SIG-M5 treated with dmso at 0.1 percent for 504 hours (cell line): ENCODE data around the gene ATP10A.
"Not testable (repeated sequence)": the region's sequence is repeated elsewhere in the genome, so short reads cannot be mapped to it uniquely, and the experiment has no call there.

Source experiments
- DNase-seq: peaks from one replicate; lab custom pipeline; 2025; ENCODE audit not compliant: unreplicated experiment; lab: John Stamatoyannopoulos, UW

The ATP10A gene

DNA sequence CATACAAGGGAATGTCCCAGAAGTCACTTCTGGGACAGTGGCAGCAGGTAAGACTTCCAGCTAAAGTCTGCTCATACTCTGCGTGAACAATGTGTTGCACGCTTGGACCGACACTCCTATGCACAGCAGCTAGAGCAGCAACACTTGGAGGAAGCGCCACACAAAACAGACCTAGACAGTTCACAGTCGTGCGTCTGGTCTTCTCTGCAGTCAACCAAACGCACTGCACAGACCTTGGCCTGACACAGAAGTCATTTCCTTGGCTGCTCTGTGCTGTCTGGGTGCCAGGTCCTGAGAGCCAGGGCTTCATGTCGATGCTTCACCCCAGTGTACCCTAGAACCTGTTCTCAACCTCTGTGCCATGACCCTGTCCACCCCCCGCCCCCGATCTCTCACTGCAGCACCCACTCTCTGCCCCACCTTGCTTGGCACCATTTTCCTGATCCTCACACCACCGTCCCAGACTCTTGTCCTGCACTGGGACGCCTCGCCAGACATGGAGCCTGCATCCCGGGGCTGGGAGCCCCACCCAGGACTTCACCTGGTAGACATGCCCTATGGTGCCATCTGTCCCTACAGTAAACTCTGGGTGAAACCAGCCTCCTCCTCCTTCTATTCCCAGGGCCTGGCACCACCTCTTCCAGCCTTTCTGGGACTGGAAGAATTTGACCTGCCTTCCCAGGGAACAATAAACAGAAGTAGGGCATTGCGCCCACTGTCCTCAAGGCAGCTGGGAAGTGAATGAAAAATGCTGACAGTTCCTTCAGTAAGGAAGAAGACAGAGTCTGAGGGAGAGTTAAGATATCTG is 3.1 kb downstream of the ATP10A start:
- no peak for DNase-seq

DNA sequence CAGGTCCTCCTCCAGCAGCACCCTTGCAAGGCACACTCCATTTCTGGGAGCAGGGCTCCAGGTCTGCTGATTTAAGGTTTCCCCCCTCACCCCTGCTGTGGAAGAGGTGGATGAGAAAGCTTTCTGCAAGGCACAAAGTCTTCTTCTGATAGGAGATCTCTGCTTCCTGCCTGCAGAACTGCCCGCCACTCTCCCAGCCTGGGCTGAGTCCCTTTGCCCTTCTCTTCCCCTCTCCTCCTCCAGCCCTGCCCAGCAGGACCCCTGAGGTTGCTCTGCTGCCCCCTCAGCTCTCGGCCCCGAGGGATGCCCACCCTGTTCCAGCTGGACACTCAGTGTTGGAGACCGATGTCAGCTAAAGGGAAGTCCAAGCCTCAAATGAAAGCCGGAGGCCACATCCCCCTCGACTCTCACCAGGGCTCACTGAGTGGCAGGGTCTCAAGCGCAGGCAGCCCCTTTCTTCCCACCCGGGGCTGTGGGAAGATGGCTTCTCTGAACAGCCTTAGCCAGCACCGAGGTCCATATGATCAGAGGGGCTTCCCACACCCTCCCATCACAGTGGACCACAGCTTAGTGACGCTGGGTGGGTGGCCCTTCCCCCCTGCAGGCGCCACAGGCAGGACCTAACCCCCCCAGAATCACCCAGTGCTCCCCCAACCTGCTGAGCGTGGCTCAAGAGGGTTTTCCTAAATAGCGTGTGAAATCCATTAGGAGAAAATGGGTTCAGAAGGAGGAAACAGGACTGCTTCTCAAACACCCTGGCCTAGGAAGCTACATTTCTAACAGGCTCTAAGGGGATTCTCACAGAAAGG is 4.0 kb downstream of the ATP10A start:
- no peak for DNase-seq

DNA sequence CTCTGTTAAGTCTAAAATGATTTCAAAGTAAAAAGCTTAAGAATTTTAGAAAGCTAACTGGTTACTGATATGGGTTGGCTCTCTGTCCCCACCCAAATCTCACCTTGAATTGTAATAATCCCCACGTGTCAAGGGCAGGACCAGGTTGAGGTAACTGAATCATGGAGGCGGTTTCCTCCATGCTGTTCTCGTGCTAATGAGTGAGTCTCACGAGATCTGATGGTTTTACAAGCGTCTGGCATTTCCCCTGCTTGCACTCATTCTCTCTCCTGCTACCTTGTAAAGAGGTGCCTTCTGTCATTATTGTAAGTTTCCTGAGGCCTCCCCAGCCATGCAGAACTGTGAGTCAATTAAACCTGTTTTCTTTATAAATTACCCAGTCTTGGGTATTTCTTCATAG is 7.1 kb downstream of the ATP10A start:
- DNase-seq = not testable (repeated sequence)

DNA sequence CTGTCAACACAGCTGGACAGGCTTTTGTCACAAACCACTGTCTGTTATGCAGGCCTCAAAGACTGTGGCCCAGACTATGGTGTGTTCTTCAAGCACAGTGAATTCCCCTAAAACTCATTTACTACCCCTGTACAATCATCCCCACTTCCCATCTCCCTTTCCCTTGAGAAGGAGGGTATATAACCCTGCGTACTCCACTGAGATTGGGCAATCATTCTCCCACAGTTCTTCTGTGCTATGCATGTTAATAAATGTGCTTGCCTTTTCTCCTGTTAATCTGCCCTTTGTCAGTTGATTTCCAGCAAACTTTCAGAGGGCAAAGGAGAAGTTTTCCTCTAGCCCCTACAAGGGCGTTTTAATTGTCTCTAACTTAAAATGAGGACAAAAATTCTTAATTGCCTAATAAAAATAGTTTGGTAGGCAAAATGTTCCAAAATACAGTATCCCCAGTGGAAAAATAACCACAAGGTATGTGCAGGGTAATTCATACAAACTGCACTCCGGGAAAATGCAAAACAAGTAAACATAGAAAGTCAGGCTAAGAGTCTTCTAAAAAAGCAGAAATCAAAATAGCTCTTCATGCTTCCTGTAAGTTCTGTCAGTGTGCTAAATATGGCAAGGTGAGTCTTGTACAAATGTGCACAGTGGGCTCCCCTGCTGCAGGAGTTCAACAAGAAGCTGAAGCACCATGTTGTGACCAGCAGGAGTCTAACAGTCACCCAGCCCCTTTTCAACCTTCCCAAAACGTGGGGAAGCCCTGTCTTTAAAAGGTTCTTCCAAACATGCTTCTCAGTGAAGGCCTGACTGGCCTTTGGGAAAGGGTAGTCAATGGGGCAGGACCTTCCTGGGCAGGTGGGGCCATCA is 10.2 kb downstream of the ATP10A start:
- no peak for DNase-seq

DNA sequence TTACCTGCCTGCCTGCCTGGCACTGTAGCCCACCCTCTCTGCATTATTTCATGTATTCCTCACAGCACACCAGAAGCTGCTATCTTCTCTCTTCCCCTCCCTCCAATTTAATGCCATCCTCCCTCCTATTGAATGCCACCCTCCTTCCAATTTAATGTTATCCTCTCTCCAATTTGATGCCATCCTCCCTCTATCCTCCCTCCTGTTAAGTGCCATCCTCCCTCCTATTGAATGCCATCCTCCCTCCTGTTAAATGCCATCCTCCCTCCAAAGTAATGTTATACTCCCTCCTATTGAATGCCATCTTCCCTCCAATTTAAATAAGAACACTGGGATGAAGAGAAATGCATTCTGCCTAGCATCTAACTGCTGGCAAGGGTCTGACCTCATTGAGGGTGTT is 11.1 kb downstream of the ATP10A start:
- DNase-seq = no peak

GRCh38 chr15:25850154-25851111 is 12.7 kb downstream of the ATP10A start:
- no peak for DNase-seq

DNA sequence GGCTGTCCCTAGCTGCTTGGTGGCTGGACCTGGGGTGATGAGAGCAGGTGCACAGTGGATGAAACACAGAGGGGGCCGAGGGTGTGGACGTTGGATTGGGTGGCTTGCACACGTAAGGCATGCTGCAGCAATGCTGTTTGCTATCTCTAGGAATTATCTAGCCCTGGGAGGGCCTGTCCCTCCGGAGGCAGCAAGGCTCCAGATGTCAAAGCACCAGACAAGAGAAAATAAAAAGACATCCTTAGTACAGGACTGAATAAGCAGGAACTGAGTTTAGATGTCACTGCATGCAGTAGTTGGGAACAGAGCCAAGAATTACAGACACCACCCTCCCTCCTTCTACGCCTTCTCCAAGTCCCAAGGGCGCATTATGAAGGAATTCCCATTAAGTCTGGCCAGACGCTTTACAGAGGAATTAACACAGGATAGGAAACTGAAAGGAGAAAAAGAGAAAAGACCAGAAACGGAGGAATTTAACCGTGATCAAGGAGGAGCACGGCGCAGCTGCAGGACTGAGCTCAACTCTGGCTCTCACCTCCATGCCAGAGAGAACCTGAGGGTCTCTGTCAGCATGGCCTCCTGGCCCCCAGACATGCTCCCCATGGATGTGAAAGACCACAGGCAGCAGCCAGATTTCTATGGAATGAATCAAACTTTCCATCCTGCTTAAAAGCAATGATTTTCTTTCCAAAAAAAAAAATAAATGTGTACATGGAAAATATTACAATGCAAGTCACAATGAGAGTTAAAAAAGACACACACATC is 13.8 kb downstream of the ATP10A start:
- DNase-seq = no peak

DNA sequence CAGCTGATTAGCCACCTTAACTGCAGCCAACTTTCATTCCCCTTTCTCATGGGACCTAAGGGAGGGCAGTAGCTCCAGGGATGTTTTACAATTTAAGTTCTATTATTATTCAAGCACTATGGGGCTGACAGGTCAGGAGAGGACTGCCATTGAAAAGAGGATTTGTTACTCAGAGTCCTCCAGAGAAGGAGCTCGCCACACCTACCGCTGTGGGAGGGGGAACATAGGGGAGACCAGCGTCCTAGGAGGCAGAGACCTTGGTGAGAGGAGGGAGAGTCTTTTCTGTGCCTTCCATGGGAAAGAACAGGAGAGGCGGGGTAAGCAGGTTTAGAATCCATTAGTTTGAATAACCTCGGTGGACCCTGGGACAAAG is 14.4 kb downstream of the ATP10A start:
- no peak for DNase-seq

DNA sequence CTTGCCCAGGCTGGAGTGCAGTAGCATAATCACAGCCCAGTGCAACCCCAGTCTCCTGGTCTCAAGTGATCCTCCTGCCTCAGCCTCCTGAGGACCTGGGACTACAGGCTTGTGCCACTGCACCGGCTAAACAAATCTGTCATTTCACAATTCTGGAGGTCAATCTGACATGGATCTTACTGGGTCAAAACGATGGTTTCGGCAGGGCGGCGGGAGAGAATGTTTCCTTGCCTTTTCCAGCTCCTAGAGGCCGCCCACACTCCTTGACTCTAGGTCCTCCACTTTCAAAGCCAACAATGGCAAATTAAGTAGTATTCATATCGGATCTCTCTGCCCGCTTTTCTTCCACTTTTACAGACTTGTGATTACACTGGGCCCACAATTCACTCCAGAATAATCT is 14.8 kb downstream of the ATP10A start:
- no peak for DNase-seq

- DNase-seq = no peak
Observed at GRCh38 chr15:25847051-25847450, 16.1 kb downstream of the ATP10A start.

DNA sequence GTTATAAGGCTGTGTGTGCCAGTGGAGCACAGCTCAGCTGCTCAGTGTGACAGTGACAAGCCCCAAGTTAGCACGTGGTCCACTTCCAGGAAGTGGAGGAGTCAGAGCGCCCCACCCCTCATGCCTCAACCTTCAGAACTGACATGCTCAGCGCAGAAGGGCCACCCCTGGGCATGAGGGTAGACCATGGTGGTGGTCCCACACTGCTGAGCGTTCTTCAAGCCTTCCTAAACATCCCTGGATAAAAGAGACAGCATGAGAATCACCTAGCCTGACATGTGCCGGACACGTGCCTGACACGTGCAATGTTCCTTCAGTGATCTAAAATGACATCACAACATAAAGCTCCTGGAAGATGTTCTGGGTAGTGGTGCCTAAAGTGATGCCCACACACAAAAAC is 16.8 kb downstream of the ATP10A start:
- DNase-seq = no peak

GRCh38 chr15:25844981-25845680 is 18.0 kb downstream of the ATP10A start:
- no peak for DNase-seq

GRCh38 chr15:25844542-25844941 is 18.6 kb downstream of the ATP10A start:
- DNase-seq = no peak

- DNase-seq = no peak
Observed at GRCh38 chr15:25844076-25844475, 19.1 kb downstream of the ATP10A start.

DNA sequence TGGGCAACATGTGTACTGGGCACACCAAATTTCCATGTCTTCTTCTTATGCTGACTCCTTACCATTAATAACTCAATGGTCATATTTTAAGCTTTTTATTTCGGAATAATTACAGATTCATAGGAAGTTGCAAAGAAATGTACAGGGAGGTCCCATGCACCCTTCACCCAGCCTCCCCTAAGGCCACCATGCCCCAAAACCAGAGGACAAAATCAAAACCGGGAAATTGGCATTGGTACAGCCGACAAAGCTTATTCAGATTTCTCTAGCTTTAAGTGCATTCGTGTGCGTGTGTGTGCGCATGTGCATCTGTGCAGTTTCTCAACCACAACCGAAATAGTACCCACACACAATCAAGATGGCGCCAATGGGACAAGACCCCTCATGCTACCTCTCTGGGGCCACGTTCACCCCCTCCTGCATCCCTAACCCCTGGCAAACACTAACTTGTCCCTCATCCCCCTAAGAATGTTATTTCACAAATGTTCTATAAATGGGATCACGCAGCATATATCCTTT is 23.4 kb downstream of the ATP10A start:
- no peak for DNase-seq

DNA sequence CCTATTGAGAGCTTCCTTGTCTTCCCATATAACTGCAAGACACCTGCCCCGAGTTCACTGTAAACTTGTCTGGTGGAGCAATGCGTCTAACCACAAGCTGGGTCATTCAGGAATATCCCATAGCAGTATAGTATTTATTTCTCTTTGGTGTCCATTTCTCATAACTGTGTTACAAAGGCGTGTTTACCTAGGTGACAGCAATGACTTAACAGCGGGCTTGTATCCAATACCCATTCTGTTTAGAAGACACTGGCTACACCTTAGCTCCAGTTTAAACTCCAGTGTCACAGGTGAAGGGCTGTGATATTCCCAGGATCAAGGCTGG is 24.3 kb downstream of the ATP10A start:
- DNase-seq = no peak

GRCh38 chr15:25838191-25838870 is 24.8 kb downstream of the ATP10A start:
- DNase-seq = no peak

DNA sequence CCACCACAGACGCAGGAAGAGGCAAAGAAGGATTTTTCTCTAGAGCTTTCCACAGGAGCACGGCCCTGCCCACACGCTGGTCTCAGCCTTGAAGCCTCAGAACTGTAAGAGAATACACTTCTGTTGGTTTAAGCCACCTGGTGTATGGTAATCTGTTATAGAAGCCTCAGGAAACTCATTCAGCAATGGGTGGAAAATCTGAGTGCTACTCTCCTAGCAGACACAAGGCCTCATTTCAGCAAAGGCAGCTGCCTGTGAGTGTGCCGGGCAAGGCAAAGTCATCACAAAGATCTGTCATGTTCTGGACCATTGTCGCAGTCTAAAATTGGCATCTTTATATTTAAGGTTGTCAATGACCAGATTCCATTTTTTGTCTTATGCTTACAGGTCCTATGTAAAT is 31.0 kb downstream of the ATP10A start:
- DNase-seq = no peak
